HG03558 (cell line): ENCODE data around the gene GM2A.

Experiments used
- ATAC-seq: cut with Tn5 transposase; IDR thresholded peaks from one replicate; pipeline ENCODE4 v1.9.1; 2021; ENCODE audit warnings: moderate number of reproducible peaks; ENCODE audit not compliant: unreplicated experiment; ENCODE audit errors: extremely low read depth

GM2A gene

GRCh38 chr5:151318850-151319732, 66.1 kb downstream of the GM2A start:
- peak; percentile 54 for ATAC-seq
